DMS114 treated with DMSO at 0.1 percent for 48 hours (cell line): Measurements from ENCODE around the gene SRPK2.
"Not testable (repeated sequence)": the region's sequence is repeated elsewhere in the genome, so short reads cannot be mapped to it uniquely, and the experiment has no call there.

Experiments
- DNase-seq: peaks from one replicate; lab custom pipeline; 2025; ENCODE audit not compliant: unreplicated experiment; lab: John Stamatoyannopoulos, UW

Gene SRPK2

DNA sequence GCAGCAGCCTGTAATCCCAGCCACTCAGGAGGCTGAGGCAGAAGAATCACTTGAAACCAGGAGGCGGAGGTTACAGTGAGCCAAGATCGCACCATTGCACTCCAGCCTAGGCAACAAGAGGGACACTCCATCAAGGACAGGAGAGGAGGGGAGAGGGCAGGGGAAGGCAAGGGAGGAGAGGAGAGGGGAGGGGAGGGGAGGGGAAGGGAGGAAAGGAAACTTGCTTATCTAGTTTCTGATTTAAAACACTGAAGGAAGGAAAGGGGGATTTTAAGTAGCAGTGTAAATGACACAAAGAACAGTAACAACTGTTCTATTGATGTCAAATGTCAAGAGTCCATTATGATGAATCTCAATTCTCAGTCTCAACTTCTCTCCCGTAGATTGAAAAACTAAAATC is 43.7 kb downstream of the SRPK2 start:
- DNase-seq = no peak

DNA sequence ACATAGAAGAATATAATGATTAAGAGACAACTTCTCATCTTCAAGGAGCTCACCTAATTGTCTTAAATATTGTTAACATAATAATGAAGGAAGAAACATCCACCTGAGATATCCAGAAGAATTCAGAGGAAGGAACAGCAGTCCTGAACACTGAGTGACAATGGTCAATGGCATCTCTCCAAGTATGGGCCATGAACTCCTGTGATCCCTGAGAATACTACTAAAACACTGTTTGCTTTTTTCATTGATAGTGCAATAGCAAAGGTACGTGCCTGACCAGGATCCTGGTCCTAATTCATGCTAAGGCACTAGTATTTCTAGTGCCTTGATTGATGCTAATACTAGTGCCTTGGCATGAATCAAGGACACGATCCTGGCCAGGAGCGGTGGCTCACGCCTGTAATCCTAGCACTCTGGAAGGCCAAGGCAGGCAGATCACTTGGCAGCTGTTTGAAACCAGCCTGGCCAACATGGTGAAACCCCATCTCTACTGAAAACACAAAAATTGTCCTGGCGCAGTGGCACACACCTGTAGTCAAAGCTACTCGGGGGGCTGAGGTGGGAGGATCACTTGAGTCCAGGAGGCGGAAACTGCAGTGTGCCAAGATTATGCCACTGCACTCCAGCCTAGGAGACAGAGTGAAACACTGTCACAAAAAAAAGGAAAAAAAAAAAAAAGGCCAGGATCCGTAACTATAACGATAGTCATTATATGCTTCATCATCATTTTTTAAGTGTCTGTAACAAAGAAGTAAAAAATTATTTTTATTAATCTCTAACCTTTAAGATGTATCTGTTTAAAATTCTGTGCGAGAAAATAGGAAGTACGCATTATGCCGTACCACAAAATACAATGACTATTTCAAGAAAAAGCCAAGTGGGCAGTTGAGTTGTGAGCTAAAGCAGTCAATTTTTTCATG is 49.1 kb downstream of the SRPK2 start:
- DNase-seq = no peak

GRCh38 chr7:105337529-105337928 is 51.2 kb downstream of the SRPK2 start:
- no peak for DNase-seq

DNA sequence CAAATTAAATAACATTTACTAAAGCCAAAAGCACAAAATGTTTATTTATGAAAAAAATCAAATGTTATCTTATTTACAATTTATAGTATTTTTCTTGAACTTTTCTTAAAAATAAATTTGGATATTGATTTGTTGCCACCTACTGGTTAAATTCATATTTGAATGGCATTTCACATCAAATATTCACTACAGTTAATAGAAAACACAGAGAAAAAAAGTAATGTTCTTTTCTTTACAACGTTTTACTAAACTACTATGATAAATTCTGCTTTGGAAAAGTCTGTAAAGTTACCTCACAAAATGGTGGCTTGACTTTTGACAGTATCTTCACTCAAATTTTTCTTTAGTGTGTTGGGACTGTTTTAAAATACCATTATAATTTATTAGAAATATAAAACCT is 52.7 kb downstream of the SRPK2 start:
- no peak for DNase-seq

- not testable (repeated sequence) for DNase-seq
Observed at GRCh38 chr7:105332661-105333060, 56.1 kb downstream of the SRPK2 start.

GRCh38 chr7:105330526-105330925 is 58.2 kb downstream of the SRPK2 start:
- DNase-seq = no peak

DNA sequence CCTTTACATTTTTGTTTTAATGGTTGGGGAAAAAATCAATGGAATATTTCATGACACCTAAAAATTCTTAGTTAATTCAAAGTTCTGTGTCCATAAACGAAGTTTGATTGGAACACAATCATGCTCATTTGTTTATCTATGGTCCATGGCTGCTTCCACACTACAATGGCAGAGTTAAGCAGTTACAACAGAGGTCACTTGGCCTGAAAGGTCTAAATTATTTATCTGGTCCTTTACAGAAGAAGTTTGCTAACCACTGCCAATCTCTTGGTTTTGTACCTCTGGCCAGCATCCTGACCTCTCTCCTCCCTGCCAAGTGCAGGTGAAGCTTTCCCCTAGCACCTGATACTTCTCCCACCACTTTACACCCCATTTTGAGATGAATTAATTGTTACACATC is 61.5 kb downstream of the SRPK2 start:
- DNase-seq = no peak

GRCh38 chr7:105325216-105325904 is 63.4 kb downstream of the SRPK2 start:
- DNase-seq = no peak

DNA sequence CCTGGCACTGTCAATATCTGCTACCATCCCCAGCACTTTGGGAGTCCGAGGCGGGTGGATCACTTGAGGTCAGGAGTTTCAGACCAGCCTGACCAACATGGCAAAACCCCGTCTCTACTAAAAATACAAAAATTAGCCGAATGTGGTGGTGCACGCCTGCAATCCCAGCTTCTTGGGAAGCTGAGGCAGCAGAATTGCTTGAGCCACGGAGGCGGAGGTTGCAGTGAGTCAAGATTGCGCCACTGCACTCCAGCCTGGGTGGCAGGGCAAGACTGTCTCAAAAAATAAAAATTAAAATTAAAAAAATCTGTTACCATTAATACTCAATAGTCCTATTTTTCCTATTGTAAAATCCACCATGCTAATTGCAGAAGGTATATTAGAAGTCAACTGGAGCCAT is 64.1 kb downstream of the SRPK2 start:
- DNase-seq = not testable (repeated sequence)

- no peak for DNase-seq
Observed at GRCh38 chr7:105323366-105323765, 65.4 kb downstream of the SRPK2 start.

DNA sequence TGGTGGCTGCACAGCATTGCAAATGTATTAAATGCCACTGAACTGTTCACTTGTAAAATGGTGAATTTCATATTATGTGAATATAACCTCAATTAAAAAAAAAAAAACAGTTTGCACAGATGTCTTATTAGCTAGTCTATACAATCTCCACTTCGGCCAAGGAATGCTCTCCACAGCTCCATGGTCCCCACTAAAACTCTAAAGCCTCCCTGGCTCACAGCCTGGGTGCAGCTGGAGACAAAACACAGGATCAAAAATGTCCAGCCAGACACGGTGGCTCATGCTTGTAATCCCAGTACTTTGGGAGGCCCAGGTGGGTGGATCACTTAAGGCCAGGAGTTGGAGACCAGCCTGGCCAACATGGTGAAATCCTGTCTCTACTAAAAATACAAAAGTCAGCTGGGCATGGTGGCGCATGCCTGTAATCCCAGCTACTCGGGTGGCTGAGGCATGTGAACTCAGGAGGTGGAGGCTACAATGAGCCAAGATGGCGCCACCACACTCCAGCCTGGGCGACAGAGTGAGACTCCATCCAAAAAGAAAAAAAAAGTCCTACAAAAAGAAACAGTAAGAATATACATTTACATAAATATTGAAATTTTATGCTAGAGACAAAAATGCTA is 66.0 kb downstream of the SRPK2 start:
- no peak for DNase-seq

GRCh38 chr7:105321754-105322455 is 66.8 kb downstream of the SRPK2 start:
- no peak for DNase-seq

DNA sequence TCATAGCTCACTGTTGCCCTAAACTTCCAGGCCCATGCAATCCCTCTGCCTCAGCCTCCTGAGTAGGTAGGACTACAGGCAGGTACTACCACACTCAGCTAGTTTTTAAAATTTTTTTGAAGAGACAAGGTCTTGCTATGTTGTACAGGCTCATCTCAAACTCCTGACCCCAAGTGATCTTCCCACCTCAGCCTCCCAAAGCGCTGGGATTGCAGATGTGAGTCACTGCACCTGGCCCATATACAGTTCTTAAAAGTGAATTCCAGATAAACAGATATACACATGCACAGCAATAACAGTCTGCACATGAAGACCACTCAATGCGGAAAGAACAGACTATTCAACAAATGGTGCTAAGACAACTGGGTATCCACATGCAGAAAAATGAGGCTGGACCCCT is 67.8 kb downstream of the SRPK2 start:
- no peak for DNase-seq

- no peak for DNase-seq
Observed at GRCh38 chr7:105319578-105319977, 69.1 kb downstream of the SRPK2 start.

DNA sequence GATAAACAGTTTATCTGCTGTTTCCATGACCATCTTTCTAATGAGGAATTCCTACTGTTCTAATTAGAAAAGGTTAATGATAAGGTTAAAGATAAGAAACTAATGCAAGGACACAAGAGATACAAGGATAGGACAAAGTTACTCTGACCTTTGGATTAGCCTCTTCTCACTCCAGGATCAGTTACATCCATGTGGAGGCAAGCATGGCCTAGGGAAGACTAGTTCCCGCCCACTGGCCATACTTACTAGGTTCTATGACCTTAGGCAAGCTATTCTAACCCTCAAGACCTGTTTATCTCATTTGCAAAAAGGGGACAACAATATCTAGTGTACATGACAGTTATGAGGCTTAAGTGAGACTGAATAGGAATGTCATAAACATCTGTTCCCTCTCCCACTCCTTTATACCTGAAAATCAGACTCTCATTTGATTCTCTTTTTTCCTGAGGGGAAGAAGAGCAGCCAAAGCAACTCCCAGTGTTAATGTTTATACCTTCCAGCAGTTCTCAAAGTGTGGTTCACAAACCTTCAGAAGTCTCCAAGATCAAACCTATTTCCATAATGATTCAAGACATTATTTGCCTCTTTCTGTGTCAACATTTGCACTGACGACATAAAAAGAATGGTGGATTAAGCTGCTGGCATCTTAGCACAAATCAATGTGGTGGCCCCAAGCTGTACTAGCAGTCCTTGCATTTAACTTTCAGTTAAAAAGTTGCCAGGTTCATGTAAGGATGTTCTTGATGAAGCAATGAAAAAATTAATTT is 72.0 kb downstream of the SRPK2 start:
- no peak for DNase-seq

GRCh38 chr7:105315357-105315756 is 73.4 kb downstream of the SRPK2 start:
- DNase-seq = no peak

DNA sequence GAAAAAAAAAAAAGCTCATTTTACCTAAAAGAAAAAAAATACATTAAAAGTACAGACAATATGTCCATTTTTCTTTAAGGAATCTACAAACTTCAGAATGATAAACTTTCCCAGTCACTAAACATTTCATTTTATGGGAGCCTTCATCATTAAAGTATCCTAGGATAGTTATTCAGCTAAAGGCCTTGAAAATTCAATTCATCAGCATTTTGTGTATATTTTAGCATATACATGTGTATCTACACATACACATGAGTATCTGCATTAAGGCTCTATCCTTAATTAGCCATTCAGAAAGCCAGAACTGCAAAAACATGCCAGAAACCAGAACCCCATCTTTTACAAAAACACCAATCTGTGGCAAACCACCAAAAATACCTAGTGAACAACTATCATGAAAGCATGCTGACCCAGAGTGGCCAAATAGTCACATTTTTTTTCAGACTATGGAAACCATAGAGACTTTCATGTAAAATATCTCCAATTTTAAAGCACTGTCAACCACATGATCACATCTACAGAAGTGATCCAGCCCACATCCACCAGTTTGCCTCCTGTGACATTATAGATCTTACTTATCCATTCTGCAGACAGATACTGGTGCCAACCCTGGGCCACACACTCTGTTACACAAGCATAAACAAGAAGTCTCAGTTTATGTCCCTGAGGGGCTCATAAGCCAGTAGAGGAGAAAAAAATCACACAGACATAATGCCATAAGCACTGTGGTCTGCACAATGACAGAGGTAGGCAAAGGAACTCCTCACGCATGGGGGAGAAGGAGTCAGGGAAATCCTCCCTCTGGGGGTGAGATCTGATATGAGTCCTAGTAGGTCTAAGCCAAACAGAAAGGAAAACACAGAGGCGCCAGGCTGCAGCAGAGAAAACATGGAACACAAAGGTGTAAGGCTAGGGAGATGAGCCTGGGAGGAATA is 79.2 kb downstream of the SRPK2 start:
- DNase-seq = no peak

GRCh38 chr7:105307163-105307672 is 81.5 kb downstream of the SRPK2 start:
- no peak for DNase-seq

DNA sequence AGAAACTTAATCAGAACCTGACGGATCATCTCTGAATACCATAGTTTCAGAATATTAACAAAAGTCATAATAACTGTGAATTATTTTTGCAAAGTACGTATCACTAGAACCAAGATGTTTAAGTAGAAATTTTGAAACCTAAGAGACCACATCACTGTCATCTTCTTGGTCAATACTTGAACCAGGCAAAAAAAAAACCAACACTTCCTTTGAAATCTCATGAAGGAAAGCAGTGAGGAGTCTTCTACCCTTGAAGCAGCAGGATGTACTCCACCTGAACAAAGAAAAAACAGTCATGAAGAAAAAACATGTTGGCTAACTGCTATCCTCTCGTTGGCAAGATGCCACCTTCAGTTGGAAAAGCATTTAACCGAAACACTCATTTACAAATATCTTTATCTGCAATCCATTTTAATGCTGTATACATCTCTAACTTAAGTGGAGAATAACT is 82.4 kb downstream of the SRPK2 start:
- no peak for DNase-seq
